ENCODE measurements around the gene ITGA1. TPM values are rescaled to one million over a fixed set of nuclear protein-coding genes. Genes with fewer than 3 reads are reported as not detected.

ITGA1 gene
- total and polyA plus RNA-seq, 9 donors: 4.9 to 41.2 (median 14.7) TPM

- TF ChIP-seq EP300 (IDR thresholded peaks at IDR 0.05) (no peak), CTCF (IDR thresholded peaks at IDR 0.05) (no peak), POLR2A (IDR thresholded peaks at IDR 0.05) (no peak)
- H3K4me3 ChIP-seq: no peak overlapping the region
- no peak for DNase-seq
- 74 to 92% (median 91%) methylated on average over 2 of the region's 2 CpGs for WGBS, 3 donors
- intact Hi-C loops (cut with DNase I): no loop called here
- H3K9me3 ChIP-seq: no peaks in the 10 kb centered on the region
- H3K36me3 ChIP-seq: no peaks in the 10 kb centered on the region
- H3K4me1 ChIP-seq (ENCODE audit: insufficient read depth): peaks cover 1% of the 10 kb centered on the region
- H3K27ac ChIP-seq: no peak overlapping the region
- no peaks in the 10 kb centered on the region for H3K27me3 ChIP-seq
Observed at GRCh38 chr5:52867809-52868208, 80.1 kb downstream of the ITGA1 start.

- H3K27me3 ChIP-seq: no peaks in the 10 kb centered on the region
- 92 to 99% (median 93%) methylated on average over 2 of the region's 2 CpGs for WGBS, 3 donors
- H3K9me3 ChIP-seq: no peaks in the 10 kb centered on the region
- DNase-seq: no peak
- H3K4me1 ChIP-seq (ENCODE audit: insufficient read depth): peaks cover 1% of the 10 kb centered on the region
- TF ChIP-seq POLR2A (IDR thresholded peaks at IDR 0.05) (no peak), CTCF (IDR thresholded peaks at IDR 0.05) (no peak), EP300 (IDR thresholded peaks at IDR 0.05) (no peak)
- intact Hi-C loops (cut with DNase I): no loop called here
- no peaks in the 10 kb centered on the region for H3K36me3 ChIP-seq
- H3K4me3 ChIP-seq: no peak overlapping the region
- H3K27ac ChIP-seq: no peak overlapping the region
Observed at GRCh38 chr5:52868417-52868816, 80.7 kb downstream of the ITGA1 start.

GRCh38 chr5:52869391-52869790 is 81.7 kb downstream of the ITGA1 start:
- Histone ChIP-seq H3K36me3 (no peaks in the 10 kb centered on the region), H3K4me3 (no peak overlapping the region), H3K4me1 (ENCODE audit: insufficient read depth) (peaks cover 1% of the 10 kb centered on the region), H3K27ac (no peak overlapping the region), H3K27me3 (no peaks in the 10 kb centered on the region), H3K9me3 (no peaks in the 10 kb centered on the region)
- no peak for DNase-seq
- 95 to 97% (median 96%) methylated on average over 4 of the region's 4 CpGs for WGBS, 3 donors
- intact Hi-C loops (cut with DNase I): no loop called here
- TF ChIP-seq POLR2A (IDR thresholded peaks at IDR 0.05) (no peak), CTCF (IDR thresholded peaks at IDR 0.05) (no peak), EP300 (IDR thresholded peaks at IDR 0.05) (no peak)

GRCh38 chr5:52870448-52870847 is 82.7 kb downstream of the ITGA1 start:
- DNase-seq: no peak
- 52 to 83% (median 83%) methylated on average over 1 of the region's 1 CpG for WGBS, 3 donors
- no peaks in the 10 kb centered on the region for H3K4me1 ChIP-seq (ENCODE audit: insufficient read depth)
- no peak overlapping the region for H3K27ac ChIP-seq
- TF ChIP-seq EP300 (IDR thresholded peaks at IDR 0.05) (no peak), CTCF (IDR thresholded peaks at IDR 0.05) (no peak), POLR2A (IDR thresholded peaks at IDR 0.05) (no peak)
- no peaks in the 10 kb centered on the region for H3K36me3 ChIP-seq
- intact Hi-C loops (cut with DNase I): no loop called here
- H3K27me3 ChIP-seq: no peaks in the 10 kb centered on the region
- H3K9me3 ChIP-seq: no peaks in the 10 kb centered on the region
- no peak overlapping the region for H3K4me3 ChIP-seq

- Histone ChIP-seq H3K4me1 (ENCODE audit: insufficient read depth) (peaks cover 1% of the 10 kb centered on the region), H3K27me3 (no peaks in the 10 kb centered on the region), H3K4me3 (no peak overlapping the region), H3K27ac (no peak overlapping the region), H3K36me3 (no peaks in the 10 kb centered on the region), H3K9me3 (no peaks in the 10 kb centered on the region)
- WGBS, 3 donors: 24 to 32% (median 27%) methylated on average over 3 of the region's 3 CpGs
- no peak for DNase-seq
- intact Hi-C loops (cut with DNase I): no loop called here
- no peak for TF ChIP-seq POLR2A (IDR thresholded peaks at IDR 0.05)
- TF ChIP-seq CTCF (IDR thresholded peaks at IDR 0.05): no peak
- TF ChIP-seq EP300 (IDR thresholded peaks at IDR 0.05): no peak
Observed at GRCh38 chr5:52875827-52876226, 88.1 kb downstream of the ITGA1 start.
